ENCODE measurements around the gene FN1.

Gene FN1

DNA sequence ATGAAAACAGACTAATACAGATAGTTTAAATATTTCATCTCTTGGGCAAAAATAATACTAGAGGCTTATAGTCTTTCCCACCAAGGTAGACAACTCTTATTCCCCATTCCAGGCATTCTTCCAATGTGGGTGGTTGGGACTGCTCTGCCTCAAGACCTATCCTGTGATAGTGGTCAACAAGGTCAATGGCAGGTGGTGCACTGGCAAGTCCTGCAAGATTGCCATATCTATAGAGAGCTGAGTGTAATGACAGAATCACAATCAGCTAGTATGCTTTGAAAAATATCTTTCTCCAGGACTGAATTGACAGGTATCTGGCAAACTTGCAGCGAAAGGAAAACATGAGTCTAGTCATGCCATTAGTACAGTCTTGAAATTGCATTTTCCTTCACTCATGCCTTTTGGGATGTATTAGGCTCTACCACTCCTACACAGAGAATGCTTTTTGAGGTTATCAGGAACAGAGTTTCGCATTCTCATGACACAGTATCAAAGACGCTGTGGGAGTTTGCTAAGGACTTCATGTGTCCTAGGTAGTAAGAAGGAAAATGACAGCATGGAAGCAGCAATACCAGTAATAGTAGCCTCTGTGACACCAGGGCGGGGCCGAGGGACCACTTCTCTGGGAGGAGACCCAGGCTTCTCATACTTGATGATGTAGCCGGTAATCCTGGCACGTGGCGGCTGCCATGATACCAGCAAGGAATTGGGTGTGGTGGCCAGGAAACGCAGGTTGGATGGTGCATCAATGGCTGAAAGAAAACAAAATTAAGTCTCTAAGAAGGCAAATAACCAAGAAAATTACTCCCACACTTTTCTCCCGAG is 61.0 kb downstream of the FN1 start:
- H3K4me3 ChIP-seq (ENCODE audit: low read depth, low read length) = no peak overlapping the region
- DNase-seq (ENCODE audit: low read depth, low spot score) = no peak
- ChIA-PET POLR2A (no interaction called here), CTCF (interaction anchor here (1.0 to 1.3 kb wide), 2 partner anchors 11 to 14 kb away, joined by 3 read pairs; no protein-coding TSS in a partner anchor)
- TF ChIP-seq CTCF (IDR thresholded peaks at IDR 0.05; ENCODE audit: insufficient read depth, low read length, missing control alignments) = no peak

- CTCF ChIA-PET = no interaction called here
- DNase-seq (ENCODE audit: low read depth, low spot score) = no peak
- H3K4me3 ChIP-seq (ENCODE audit: low read depth, low read length) = no peak overlapping the region
- no peak for TF ChIP-seq CTCF (IDR thresholded peaks at IDR 0.05; ENCODE audit: insufficient read depth, low read length, missing control alignments)
- POLR2A ChIA-PET = no interaction called here
Observed at GRCh38 chr2:215374002-215374401, 61.9 kb downstream of the FN1 start.

GRCh38 chr2:215372968-215373649 is 62.8 kb downstream of the FN1 start:
- POLR2A ChIA-PET = no interaction called here
- CTCF ChIA-PET = no interaction called here

GRCh38 chr2:215371915-215372897 is 63.7 kb downstream of the FN1 start:
- TF ChIP-seq CTCF (IDR thresholded peaks at IDR 0.05; ENCODE audit: insufficient read depth, low read length, missing control alignments) = no peak
- H3K4me3 ChIP-seq (ENCODE audit: low read depth, low read length) = no peak overlapping the region
- DNase-seq (ENCODE audit: low read depth, low spot score) = no peak
- ChIA-PET CTCF (interaction anchor here (0.9 kb wide), 1 partner anchor 21 kb away, joined by 3 read pairs; no protein-coding TSS in a partner anchor), POLR2A (no interaction called here)

More at GRCh38 chr2:215372968-215373649, 62.8 kb downstream of the FN1 start:
- DNase-seq (ENCODE audit: low read depth, low spot score) = no peak
- no peak for TF ChIP-seq CTCF (IDR thresholded peaks at IDR 0.05; ENCODE audit: insufficient read depth, low read length, missing control alignments)
- no peak overlapping the region for H3K4me3 ChIP-seq (ENCODE audit: low read depth, low read length)

DNA sequence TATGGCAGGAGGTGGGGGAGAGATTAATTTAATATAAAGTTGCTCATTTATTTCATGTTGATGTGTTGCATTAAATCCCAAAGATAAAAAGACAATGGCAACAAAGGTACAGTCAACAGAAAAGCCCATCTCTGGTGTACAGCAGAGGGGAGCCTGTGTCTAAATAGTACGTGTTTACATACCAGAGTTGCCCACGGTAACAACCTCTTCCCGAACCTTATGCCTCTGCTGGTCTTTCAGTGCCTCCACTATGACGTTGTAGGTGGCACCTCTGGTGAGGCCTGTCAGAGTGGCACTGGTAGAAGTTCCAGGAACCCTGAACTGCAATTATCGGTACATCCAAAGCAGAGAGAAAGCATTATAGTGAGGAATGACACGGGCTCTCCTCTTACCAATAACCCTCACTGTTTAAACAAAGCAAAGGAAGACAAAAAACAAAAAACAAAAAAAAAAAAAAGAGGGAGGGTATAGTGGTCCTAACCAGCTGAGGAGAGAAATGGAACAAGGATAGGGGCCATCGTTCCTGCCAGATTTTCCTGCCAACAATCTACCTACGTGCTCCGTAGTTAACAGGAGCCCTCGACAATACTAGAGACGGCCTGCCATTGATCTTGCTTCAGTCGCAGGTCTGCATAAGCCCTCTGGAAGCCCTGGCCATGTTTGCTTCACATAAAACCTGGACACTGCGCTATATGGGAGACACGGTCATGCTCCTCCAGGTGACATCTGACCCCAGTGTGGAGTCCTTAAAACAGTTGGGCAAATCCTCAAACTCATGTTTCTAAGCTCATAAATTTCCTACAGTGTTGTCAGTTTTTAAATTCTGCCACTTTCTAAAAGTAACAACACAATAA is 65.5 kb downstream of the FN1 start:
- ChIA-PET POLR2A (no interaction called here), CTCF (no interaction called here)
- TF ChIP-seq CTCF (IDR thresholded peaks at IDR 0.05; ENCODE audit: insufficient read depth, low read length, missing control alignments) = no peak
- no peak for DNase-seq (ENCODE audit: low read depth, low spot score)
- no peak overlapping the region for H3K4me3 ChIP-seq (ENCODE audit: low read depth, low read length)

Data from AG04449 (cell line).